Transverse colon (tissue), 4 donors: ENCODE measurements around the gene AP4B1. TPM values are rescaled to one million over a fixed set of nuclear protein-coding genes. Genes with fewer than 3 reads are reported as not detected.
"Not testable (repeated sequence)": the region's sequence is repeated elsewhere in the genome, so short reads cannot be mapped to it uniquely, and the experiment has no call there.

Experiments used
- DNase-seq: peaks from one replicate; pipeline ENCODE4 v3.0.0-alpha.2; 2019
- H3K27ac ChIP-seq, 4 donors: fragments of 200-600 bp; sonication (generic); 2 replicates each; pipeline ENCODE4 v1.5.1; 2016 to 2018; ENCODE audit warnings: inconsistent platforms in 4 of 4
- H3K27me3 ChIP-seq: fragments of 200-600 bp; sonication (generic); 2 replicates; pipeline ENCODE4 v1.5.1; 2017; ENCODE audit warnings: inconsistent platforms
- H3K36me3 ChIP-seq, 4 donors: fragments of 200-600 bp; sonication (generic); 2 replicates each; pipeline ENCODE4 v1.5.1; 2017 to 2019; ENCODE audit warnings: inconsistent platforms in 4 of 4
- H3K4me1 ChIP-seq, 4 donors: fragments of 200-600 bp; sonication (generic); 2 replicates each; pipeline ENCODE4 v1.5.1; 2017 to 2020; ENCODE audit warnings: inconsistent platforms in 4 of 4
- H3K4me3 ChIP-seq, 4 donors: fragments of 200-600 bp; sonication (generic); 1 replicate in 1 of 4; 2 replicates in 3 of 4; pipeline versions ENCODE4 v1.5.1 to v1.6.1; 2017 to 2019; ENCODE audit warnings: inconsistent platforms in 4 of 4
- H3K9me3 ChIP-seq, 2 donors: fragments of 200-600 bp; sonication (generic); 2 replicates each; pipeline ENCODE4 v1.5.1; 2017 to 2019; ENCODE audit warnings: inconsistent platforms in 2 of 2
- CTCF ChIP-seq, 5 experiments: fragments of 200-600 bp in 3 of 5; fragments of 450-650 bp in 2 of 5; sonication (generic) in 3 of 5; IDR thresholded peaks; 1 replicate in 2 of 5; 2 replicates in 3 of 5; pipeline ENCODE4 v1.5.1; 2016 to 2017; ENCODE audit warnings: antibody characterized with exemption in 5 of 5, inconsistent platforms in 3 of 5, mild to moderate bottlenecking in 2 of 5, moderate library complexity in 1 of 5
- EP300 ChIP-seq: sonication (generic); formaldehyde crosslinking; IDR thresholded peaks from one replicate; pipeline ENCODE4 v1.6.1; 2017; ENCODE audit warnings: antibody characterized with exemption, low read depth
- POLR2A ChIP-seq: fragments of 450-650 bp; IDR thresholded peaks from one replicate; pipeline ENCODE4 v1.6.1; 2016; ENCODE audit warnings: antibody characterized with exemption, mild to moderate bottlenecking, moderate library complexity
- POLR2AphosphoS5 ChIP-seq, 3 donors: sonication (generic); formaldehyde crosslinking; IDR thresholded peaks; one replicate each; pipeline ENCODE4 v1.6.1; 2016; ENCODE audit warnings: antibody characterized with exemption in 3 of 3
- WGBS, 2 donors: methylation state at CpG; one replicate each; pipeline ENCODE4 v1.1.5; 2018; ENCODE audit warnings: low coverage in 1 of 2; 5-methylcytosine and 5-hydroxymethylcytosine counted together
- in situ Hi-C, 4 donors: fragments of 200-750 bp; cut with MboI; loops; one replicate each; pipeline versions ENCODE4 v1.15.0 to v1.15.1; 2017; ENCODE audit warnings: low sequenced_read_pairs in 3 of 4, low pct_ligation_motif_present in 1 of 4, low pct_unique_long_range_greater_than_20kb in 1 of 4
- intact Hi-C: fragments of 100-400 bp; cut with DNase I; formaldehyde crosslinking; loops from one replicate; pipeline ENCODE4 v1.15.1; 2023; ENCODE audit warnings: low total_unique reads
- total RNA-seq, 4 donors: library from RNA; depleted of rRNA; stranded (reverse); fragments of >200 nt; gene quantifications; one replicate each; pipeline ENCODE4 v1.1.0, GENCODE V29; 2016

Gene AP4B1
- 10 to 100 TPM in 2 of 4 donors, 1 to 10 TPM in 2; 7.2 to 37.2 (median 16.5) TPM for total RNA-seq

DNA sequence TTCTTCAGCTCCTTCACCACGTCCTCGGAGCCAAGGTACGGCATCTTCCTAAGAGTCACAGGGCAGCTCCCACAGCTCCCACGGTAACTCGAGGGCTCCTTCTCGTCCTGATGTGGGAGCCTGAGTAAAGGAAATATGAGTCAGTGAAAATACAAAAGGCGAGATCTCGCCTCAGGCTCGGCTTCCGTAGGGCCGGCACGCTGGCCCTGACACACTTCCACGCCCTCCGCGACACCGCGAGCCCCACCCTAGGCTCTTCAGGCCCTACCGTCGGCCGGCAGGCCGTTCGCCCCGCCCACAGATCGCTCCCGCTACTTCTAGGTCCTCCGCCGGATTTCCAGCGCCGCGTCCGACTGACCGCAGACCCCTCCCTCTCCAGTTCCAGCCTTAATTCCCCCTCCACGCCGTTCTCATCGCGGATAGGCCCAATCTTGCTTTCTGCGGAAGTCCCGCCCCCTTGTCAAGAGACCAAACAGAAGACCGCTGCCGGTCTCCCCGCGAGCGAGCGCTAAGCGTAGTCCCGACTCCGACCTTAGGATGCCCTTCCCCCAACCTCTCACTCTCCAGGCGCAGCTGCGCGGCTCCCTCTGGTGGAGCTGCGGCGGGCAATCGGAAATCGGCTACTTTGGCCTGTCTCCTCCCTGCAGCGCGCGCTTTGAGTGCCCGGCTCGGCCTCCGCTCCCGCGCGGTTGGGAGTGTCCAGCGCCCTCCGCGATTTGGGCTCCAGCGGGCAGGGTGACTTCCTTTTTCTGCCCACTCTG, at the start of gene AP4B1, which contains the start of gene DCLRE1B:
Gene AP4B1 (minus strand): TSS at position 126 of the 761 bp plus-strand sequence. CDS start 82 bp downstream, at position 44.
Gene DCLRE1B (plus strand): TSS at position 653 of the 761 bp plus-strand sequence. CDS start 261 bp downstream, outside the sequence.
- peaks cover 0 to 3% (median 0%) of the 10 kb centered on the region in 4 donors for H3K36me3 ChIP-seq
- WGBS, 2 donors = 1% methylated on average over 58 of the region's 67 CpGs; no CpG with 5 or more reads in 1 of the 2 donors
- H3K27ac ChIP-seq = peak within 1 kb of the TSS; percentile 92 to 97 (median 96)
- DNase-seq = peak; percentile 99
- H3K4me3 ChIP-seq = peak within 1 kb of the TSS; percentile 56 to 93 (median 76)
- H3K9me3 ChIP-seq = no peaks in the 10 kb centered on the region
- intact Hi-C loops = loop anchor here (1.0 to 5.0 kb wide), 3 partner anchors 24 to 68 kb away; partner anchors contain the start of gene HIPK1
- H3K27me3 ChIP-seq = no peaks in the 10 kb centered on the region
- H3K4me1 ChIP-seq = peaks cover 10 to 49% (median 31%) of the 10 kb centered on the region in 4 donors
- TF ChIP-seq POLR2AphosphoS5 (IDR thresholded peaks at IDR 0.05) (peak; percentile 77 to 94 (median 90)), CTCF (IDR thresholded peaks at IDR 0.05) (peak; percentile 63 to 96 (median 76)), POLR2A (peak; percentile 86), EP300 (peak; percentile 28)
- in situ Hi-C loops = loop anchor here in 2 of 4 donors (5.0 to 10.0 kb wide), 2 partner anchors 70 to 73 kb away; no protein-coding TSS in a partner anchor

DNA sequence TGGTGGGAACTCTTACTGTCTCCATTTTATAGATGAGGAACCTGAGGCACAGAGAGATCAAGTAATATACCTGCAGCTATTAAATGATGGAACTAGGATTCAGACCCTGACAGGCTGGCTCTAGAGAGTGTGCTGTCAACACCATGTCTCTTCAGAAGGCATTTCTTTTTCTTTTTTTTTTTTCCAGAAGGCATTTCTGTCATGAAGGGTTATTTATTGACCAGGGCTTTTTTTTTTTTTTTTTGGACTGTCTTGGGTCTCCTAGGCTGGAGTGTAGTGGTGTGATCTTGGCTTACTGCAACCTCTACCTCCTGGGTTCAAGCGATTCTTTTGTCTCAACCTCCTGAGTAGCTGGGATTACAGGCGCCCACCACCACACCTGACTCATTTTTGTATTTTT, 47.1 kb upstream of the AP4B1 start:
- WGBS, 2 donors = 90 to 95% methylated on average over 2 of the region's 2 CpGs
- H3K27me3 ChIP-seq = no peaks in the 10 kb centered on the region
- H3K27ac ChIP-seq = no peak overlapping the region
- H3K4me3 ChIP-seq = no peak overlapping the region
- in situ Hi-C loops (no loop called here), intact Hi-C loops (no loop called here)
- no peak for TF ChIP-seq CTCF (IDR thresholded peaks at IDR 0.05)
- no peak for TF ChIP-seq EP300
- TF ChIP-seq POLR2AphosphoS5 (IDR thresholded peaks at IDR 0.05) = no peak
- TF ChIP-seq POLR2A = no peak
- H3K36me3 ChIP-seq = peaks cover 0 to 16% (median 3%) of the 10 kb centered on the region in 4 donors
- DNase-seq = no peak
- H3K9me3 ChIP-seq = no peaks in the 10 kb centered on the region
- peaks cover 6 to 37% (median 19%) of the 10 kb centered on the region in 4 donors for H3K4me1 ChIP-seq

DNA sequence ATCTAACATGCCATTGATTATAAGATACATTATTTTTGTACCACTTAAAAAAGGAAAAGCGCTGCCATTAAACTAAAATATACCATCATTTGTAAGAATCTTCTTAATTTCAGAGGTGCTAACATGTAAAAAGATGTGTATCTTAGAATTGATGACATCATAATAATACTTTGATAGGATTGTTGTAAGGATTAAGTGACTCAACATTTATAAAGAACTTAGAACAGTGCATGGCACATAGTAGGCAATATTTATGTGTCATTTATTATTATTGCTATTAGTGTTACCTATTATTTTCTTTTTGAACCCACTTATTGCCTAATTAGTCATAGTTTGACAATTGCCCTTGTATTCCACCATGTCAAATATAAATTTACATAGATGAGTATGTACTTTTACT, 46.3 kb upstream of the AP4B1 start:
- WGBS, 2 donors = 96 to 100% methylated on average over 1 of the region's 1 CpG
- Histone ChIP-seq H3K36me3 (peaks cover 0 to 10% (median 0%) of the 10 kb centered on the region in 4 donors), H3K27me3 (no peaks in the 10 kb centered on the region), H3K9me3 (no peaks in the 10 kb centered on the region), H3K4me1 (peaks cover 12 to 45% (median 27%) of the 10 kb centered on the region in 4 donors), H3K27ac (no peak overlapping the region), H3K4me3 (no peak overlapping the region)
- no peak for DNase-seq
- in situ Hi-C loops = no loop called here
- TF ChIP-seq CTCF (IDR thresholded peaks at IDR 0.05) = no peak
- no peak for TF ChIP-seq EP300
- TF ChIP-seq POLR2A = no peak
- TF ChIP-seq POLR2AphosphoS5 (IDR thresholded peaks at IDR 0.05) = no peak
- intact Hi-C loops = no loop called here

DNA sequence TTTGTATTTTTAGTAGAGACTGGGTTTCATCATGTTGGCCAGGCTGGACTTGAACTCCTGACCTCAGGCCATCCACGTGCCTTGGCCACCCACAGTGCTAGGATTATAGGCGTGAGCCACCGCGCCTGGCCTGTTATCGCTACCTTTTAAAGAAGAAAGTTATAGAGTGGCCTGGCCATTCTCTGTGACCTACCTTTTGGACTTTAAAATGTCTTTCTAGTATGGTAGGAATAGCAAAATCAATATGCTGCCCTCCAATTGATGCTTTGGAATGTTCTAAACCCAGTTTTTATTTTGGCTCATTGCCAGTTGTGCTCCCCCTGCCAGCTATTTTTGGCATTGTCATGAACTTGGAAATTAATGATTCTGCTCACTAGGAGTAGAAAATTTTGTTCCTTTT, 44.4 kb upstream of the AP4B1 start:
- no peaks in the 10 kb centered on the region for H3K9me3 ChIP-seq
- H3K27me3 ChIP-seq = no peaks in the 10 kb centered on the region
- peak overlapping the region in 2 of 4 donors; percentile 22 to 65 for H3K27ac ChIP-seq
- in situ Hi-C loops (loop anchor here in 1 of 4 donors (25.0 kb wide), 1 partner anchor 112 kb away; no protein-coding TSS in a partner anchor), intact Hi-C loops (no loop called here)
- TF ChIP-seq EP300 (no peak), CTCF (IDR thresholded peaks at IDR 0.05) (peak in 4 of 5 experiments; percentile 15 to 38 (median 22)), POLR2A (no peak), POLR2AphosphoS5 (IDR thresholded peaks at IDR 0.05) (no peak)
- no peak overlapping the region for H3K4me3 ChIP-seq
- WGBS, 2 donors = 85% methylated on average over 5 of the region's 5 CpGs; no CpG with 5 or more reads in 1 of the 2 donors
- no peak for DNase-seq
- H3K36me3 ChIP-seq = no peaks in the 10 kb centered on the region
- peaks cover 15 to 50% (median 29%) of the 10 kb centered on the region in 4 donors for H3K4me1 ChIP-seq

- H3K4me3 ChIP-seq, H3K9me3 ChIP-seq, H3K36me3 ChIP-seq, DNase-seq, H3K27me3 ChIP-seq, intact Hi-C loops: not testable (repeated sequence)
- Histone ChIP-seq H3K27ac (peak overlapping the region; percentile 59 to 72 (median 62)), H3K4me1 (peaks cover 15 to 50% (median 29%) of the 10 kb centered on the region in 4 donors)
- 70 to 75% methylated on average over 2 to 4 of the region's 4 CpGs for whole genome bisulfite sequencing, 2 donors
- in situ Hi-C loops = loop anchor here in 1 of 4 donors (25.0 kb wide), 1 partner anchor 111 kb away; no protein-coding TSS in a partner anchor
Measured at GRCh38 chr1:113948151-113948550, 43.6 kb upstream of the AP4B1 start.
